CD4-positive, alpha-beta T cell treated with Interleukin-6 for 4 hours (primary cell): ENCODE measurements around the gene ABCF2.
A peak's percentile ranks its signal among the peaks of the same experiment; 100 is the strongest.

Source experiments
- DNase-seq: peaks from one replicate; pipeline ENCODE4 v3.0.0-alpha.2; 2020; ENCODE audit warnings: mixed read lengths

Gene ABCF2

GRCh38 chr7:151192002-151192539 lies 34.9 kb downstream of the ABCF2 start:
- no peak for DNase-seq

DNA sequence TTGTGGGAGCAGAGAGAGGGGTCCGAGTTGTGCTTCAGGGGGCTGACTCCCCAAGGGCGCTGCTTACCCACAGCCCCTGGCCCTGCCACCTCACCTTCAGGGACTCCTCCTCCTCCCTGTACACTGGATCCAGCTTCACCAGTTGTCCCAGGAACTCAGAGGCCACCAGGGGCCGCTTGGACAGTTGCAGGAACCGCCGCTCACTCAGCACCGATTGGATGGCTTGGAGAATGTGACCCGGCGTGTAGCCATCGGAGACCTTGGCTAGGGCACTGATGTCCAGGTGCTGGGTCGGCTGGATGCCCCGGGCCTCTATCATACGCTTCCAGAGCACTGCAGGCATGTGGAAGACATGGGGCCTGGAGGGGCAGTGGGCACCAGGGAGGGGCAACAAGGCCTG lies 35.5 kb downstream of the ABCF2 start:
- no peak for DNase-seq

DNA sequence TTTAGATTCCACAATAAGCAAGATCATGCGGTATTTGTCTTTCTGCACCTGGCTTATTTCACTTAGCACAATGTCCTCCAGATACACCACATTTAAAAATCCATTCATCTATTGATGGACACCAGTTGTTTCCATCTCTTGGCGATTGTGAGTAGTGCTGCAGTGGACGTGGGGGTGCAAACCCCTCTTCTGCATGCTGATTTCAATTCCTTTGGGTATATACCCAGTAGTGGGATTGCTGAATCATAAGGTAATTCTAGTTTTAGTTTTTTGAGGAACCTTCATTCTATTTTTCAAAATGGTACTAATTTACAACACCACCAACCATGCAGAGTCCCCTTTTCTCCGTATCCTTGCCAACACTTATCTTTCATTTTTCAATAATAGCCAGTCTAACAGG lies 38.0 kb downstream of the ABCF2 start:
- DNase-seq, result no peak

DNA sequence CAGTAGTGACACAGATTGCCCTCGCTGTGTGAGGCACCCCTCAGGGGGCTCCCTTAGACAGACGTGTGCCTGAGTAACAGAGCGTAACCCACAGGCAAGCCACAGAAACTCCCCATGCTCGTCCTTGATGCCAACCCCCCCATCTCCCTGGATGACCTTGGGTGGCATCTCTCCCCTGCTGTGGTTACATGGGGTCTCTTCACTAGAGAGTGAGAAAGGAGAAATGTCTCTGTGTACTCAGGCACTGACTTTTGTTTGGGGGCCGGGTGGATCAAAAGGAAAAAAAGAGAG lies 38.8 kb downstream of the ABCF2 start:
- DNase-seq, result no peak

- DNase-seq, result no peak
Observed at GRCh38 chr7:151187409-151188251, 39.4 kb downstream of the ABCF2 start.

GRCh38 chr7:151186640-151187408 lies 40.2 kb downstream of the ABCF2 start, which contains the start of gene ASB10:
ASB10 (minus strand) TSS chr7:151187250; CDS start chr7:151187130, 120 bp downstream.
- no peak for DNase-seq

- DNase-seq, result no peak
Observed at GRCh38 chr7:151185762-151186639, 41.0 kb downstream of the ABCF2 start.

DNA sequence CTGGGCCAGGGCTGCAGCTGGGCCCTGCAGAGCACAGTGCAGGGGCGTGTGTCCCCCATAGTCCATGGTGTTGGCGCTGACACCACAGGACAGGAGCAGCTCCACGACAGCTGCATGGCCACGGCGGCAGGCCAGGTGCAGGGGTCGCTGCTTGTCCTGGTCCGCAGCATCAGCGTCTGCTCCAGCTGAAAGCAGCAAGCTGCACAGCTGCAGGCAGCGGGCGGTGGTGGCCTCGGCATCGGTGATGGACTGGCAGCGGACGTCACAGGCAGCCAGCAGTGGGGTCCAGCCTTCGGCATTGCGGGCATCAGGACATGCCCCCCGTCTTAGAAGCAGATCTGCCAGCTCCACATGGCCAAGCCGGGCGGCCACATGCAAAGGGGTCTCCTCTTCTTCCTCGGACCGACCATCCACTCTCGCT lies 46.0 kb downstream of the ABCF2 start:
- DNase-seq, result no peak

DNA sequence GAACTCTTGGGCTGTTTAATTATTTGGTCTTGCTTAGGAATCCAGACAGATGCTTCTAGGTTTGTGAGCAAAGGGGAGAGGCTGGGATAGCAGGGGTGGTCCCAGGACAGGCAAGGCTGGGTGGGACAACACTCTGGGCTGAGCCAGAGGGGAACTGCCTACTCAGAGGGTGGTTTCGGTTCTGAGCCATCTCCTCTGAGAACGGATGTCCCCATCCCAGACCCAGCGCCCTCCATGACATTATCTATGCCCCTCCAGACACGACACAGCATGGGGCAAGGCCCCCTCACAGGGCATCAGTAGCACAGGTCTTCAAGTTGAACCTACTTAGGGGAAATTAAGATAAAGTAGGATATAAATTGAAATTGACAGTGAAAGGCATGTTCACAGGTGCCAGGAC lies 47.1 kb downstream of the ABCF2 start:
- no peak for DNase-seq

DNA sequence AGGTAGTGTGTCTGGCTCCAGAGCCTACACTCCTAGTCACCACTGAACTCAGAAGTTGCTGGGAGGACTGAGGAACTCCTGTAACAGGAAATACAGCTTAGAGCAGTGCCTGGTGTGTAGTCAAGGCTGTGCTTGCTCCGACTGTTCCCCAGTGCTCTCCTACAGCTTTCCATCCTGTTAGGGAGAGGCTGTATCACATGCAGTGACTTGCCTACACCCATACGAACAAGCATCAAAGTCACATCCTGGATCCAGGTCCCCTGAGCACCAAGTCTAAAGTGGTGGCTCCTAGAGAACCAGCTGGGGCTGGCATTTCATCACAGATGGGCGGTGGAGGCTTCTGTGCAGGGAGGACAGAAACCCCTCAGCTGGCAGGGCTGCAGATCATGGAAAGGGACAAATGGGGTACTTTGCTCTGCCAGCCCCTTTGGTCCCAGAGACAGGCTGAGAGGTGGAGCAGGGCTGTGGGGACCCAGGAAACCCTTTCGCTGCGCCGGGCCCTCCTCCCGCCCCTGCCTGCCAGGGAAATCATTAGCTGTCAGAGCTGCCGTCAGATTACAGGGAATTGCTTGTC lies 47.6 kb downstream of the ABCF2 start:
- no peak for DNase-seq

DNA sequence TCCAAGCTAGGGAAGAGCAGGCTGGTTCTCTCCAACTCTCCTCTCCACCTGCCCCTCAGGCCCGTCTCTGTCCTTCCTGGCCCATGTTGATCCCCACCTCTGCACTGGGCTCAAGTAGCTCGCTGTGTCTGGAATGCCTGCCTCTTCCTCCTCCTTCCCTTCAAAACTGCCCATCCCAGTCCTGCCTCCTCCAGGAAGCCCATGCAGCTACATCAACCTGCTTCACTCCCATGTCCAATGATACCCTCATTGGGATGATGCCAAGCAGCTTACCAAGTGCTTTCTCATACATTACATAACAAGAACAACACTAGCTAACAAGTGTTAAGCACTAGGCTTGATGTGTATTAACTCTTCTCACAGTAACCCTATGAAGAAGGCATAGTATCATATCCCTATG lies 48.2 kb downstream of the ABCF2 start:
- DNase-seq, result no peak

GRCh38 chr7:151178236-151178635 lies 48.8 kb downstream of the ABCF2 start:
- no peak for DNase-seq

- no peak for DNase-seq
Observed at GRCh38 chr7:151177310-151177709, 49.7 kb downstream of the ABCF2 start.

DNA sequence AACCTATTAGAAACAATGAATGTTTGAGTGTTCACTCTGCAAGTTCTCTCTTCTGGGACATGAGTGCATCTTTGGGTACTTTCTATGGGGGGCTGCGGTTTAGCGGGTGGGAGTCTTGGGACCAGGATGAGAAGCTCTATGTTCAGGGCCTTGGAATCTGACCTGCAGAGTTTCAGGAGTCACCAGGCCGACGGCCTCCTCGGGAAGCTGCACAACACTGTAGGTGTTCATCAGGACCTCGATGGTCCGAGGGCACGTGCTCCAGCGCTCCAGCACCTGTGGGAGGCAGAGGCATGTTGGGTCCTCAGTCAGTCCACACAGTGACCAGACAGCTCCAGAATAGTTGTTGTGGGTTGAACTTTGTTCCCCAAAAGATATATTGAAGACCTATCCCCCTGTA lies 50.6 kb downstream of the ABCF2 start:
- DNase-seq, result no peak

- DNase-seq, result no peak
Observed at GRCh38 chr7:151175793-151176311, 51.2 kb downstream of the ABCF2 start.

GRCh38 chr7:151175047-151175792 lies 51.8 kb downstream of the ABCF2 start:
- no peak for DNase-seq

GRCh38 chr7:151174246-151175046 lies 52.6 kb downstream of the ABCF2 start:
- DNase-seq, result peak; percentile 29

GRCh38 chr7:151173386-151174245 lies 53.4 kb downstream of the ABCF2 start:
- no peak for DNase-seq

DNA sequence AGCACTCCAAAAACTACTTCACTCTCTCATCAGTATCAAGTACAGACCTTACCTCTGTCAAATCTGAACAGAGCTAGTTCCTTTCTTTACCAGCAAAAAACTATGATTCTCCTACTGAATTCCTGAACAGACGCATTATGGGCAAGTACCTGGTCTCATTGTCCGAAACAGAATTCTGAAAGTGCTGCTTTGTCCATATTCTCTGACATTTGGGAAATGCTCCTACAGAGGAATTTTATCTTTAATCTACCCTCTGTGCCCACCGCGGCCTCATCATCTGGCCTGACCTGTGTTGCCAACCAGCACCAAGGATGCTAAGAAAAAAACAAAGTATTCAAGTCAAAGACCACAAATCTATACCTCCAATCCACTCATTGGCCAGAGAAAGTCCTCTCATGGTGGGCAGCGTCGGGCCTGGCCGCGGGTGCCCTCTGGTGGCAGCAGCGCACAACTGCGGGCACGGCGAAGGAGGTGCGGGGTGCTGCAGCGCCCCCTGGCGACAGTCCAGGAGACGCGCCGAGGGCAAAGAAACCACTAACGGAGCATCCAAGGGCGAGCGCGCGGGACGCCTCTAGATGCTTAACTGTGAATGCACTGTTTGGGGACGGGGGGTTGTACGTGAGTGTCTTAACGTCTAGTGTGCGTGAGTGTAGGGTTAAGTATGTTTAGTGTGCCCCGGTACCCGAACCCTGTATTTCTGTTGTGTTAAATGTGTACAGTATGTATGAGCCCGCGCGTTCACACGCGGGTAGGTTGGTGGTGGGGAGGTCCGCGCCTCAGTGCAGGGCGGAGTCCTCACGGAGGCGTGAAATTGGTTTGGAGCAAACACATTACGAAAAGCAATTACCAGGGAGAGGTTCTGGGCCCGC lies 54.5 kb downstream of the ABCF2 start:
- peak; percentile 82 for DNase-seq
